Activated CD4-positive, CD25-positive, alpha-beta regulatory T cell treated with anti-CD3 and anti-CD28 coated beads, Interleukin-2, amount 50 U/mL, for 72 hours (primary cell): ENCODE measurements around the gene SH3RF3.

Source experiments
- DNase-seq: peaks from one replicate; pipeline ENCODE4 v3.0.0; 2021

The SH3RF3 gene

GRCh38 chr2:109185338-109185737 is 56.3 kb downstream of the SH3RF3 start:
- no peak for DNase-seq

GRCh38 chr2:109185821-109186570 is 57.0 kb downstream of the SH3RF3 start:
- DNase-seq = no peak

- no peak for DNase-seq
These were observed 57.7 kb downstream of the SH3RF3 start for GRCh38 chr2:109186656-109187250.

- no peak for DNase-seq
These were observed 58.9 kb downstream of the SH3RF3 start for GRCh38 chr2:109187711-109188495.

- no peak for DNase-seq
These were observed 59.5 kb downstream of the SH3RF3 start for GRCh38 chr2:109188496-109188890.

GRCh38 chr2:109188898-109189297 is 59.9 kb downstream of the SH3RF3 start:
- no peak for DNase-seq

- no peak for DNase-seq
These were observed 60.7 kb downstream of the SH3RF3 start for GRCh38 chr2:109189751-109190150.

- DNase-seq = no peak
These were observed 65.0 kb downstream of the SH3RF3 start for GRCh38 chr2:109193807-109194619.

- DNase-seq = no peak
These were observed 65.6 kb downstream of the SH3RF3 start for GRCh38 chr2:109194620-109194937.

- DNase-seq = no peak
These were observed 66.4 kb downstream of the SH3RF3 start for GRCh38 chr2:109195193-109196045.

- DNase-seq = no peak
These were observed 67.3 kb downstream of the SH3RF3 start for GRCh38 chr2:109196081-109196875.

GRCh38 chr2:109197491-109198418 is 68.8 kb downstream of the SH3RF3 start:
- no peak for DNase-seq

- no peak for DNase-seq
These were observed 70.8 kb downstream of the SH3RF3 start for GRCh38 chr2:109199790-109200189.

- DNase-seq = no peak
These were observed 71.8 kb downstream of the SH3RF3 start for GRCh38 chr2:109200616-109201464.

GRCh38 chr2:109201465-109202327 is 72.7 kb downstream of the SH3RF3 start:
- DNase-seq = peak; percentile 17

GRCh38 chr2:109202486-109202885 is 73.5 kb downstream of the SH3RF3 start:
- no peak for DNase-seq

- DNase-seq = peak; percentile 18
These were observed 74.4 kb downstream of the SH3RF3 start for GRCh38 chr2:109203246-109204011.
